ENCODE data around the gene SARS2. TPM values are rescaled to one million over a fixed set of nuclear protein-coding genes. Genes with fewer than 3 reads are reported as not detected.

The SARS2 gene
- total and polyA plus RNA-seq, 7 donors: 13.3 to 19.8 (median 17.0) TPM

- no peak overlapping the region for H3K27ac ChIP-seq
- H3K4me1 ChIP-seq: peaks cover 18% of the 10 kb centered on the region
- H3K4me3 ChIP-seq: peak overlapping the region; percentile 78
- DNase-seq (peak in 1 of 2 donors; percentile 58), ATAC-seq (no peak)
- no peaks in the 10 kb centered on the region for H3K9me3 ChIP-seq
- WGBS, 3 donors: 86% methylated on average over 29 of the region's 29 CpGs
- peak; percentile 29 for TF ChIP-seq CTCF (IDR thresholded peaks at IDR 0.05)
- peaks cover 0 to 26% of the 10 kb centered on the region in 2 donors for H3K36me3 ChIP-seq (ENCODE audit: insufficient read depth in 1 of 2, low read depth in 1 of 2)
- no peaks in the 10 kb centered on the region for H3K27me3 ChIP-seq (ENCODE audit: insufficient read depth in 3 of 3, low read length in 2 of 3)
- intact Hi-C loops (cut with DNase I): loop anchor here in 1 of 2 donors (5.0 kb wide), 1 partner anchor 200 kb away; no protein-coding TSS in a partner anchor
Observed at GRCh38 chr19:38932425-38933179, 2.0 kb upstream of the SARS2 start.

- intact Hi-C loops (cut with DNase I): loop anchor here in 1 of 2 donors (5.0 kb wide), 1 partner anchor 199 kb away; no protein-coding TSS in a partner anchor
- peak overlapping the region; percentile 78 for H3K4me3 ChIP-seq
- peaks cover 0 to 28% of the 10 kb centered on the region in 2 donors for H3K36me3 ChIP-seq (ENCODE audit: insufficient read depth in 1 of 2, low read depth in 1 of 2)
- peaks cover 18% of the 10 kb centered on the region for H3K4me1 ChIP-seq
- H3K27ac ChIP-seq: peak overlapping the region; percentile 93
- H3K27me3 ChIP-seq (ENCODE audit: insufficient read depth in 3 of 3, low read length in 2 of 3): no peaks in the 10 kb centered on the region
- WGBS, 3 donors: 23 to 28% (median 26%) methylated on average over 8 of the region's 8 CpGs
- TF ChIP-seq CTCF (IDR thresholded peaks at IDR 0.05): no peak
- DNase-seq (no peak), ATAC-seq (no peak)
- no peaks in the 10 kb centered on the region for H3K9me3 ChIP-seq
Observed at GRCh38 chr19:38931521-38931793, 894 bp upstream of the SARS2 start.

GRCh38 chr19:38930776-38931520 is 385 bp upstream of the SARS2 start, which contains the start of gene MRPS12:
Gene MRPS12, plus strand, starts transcription at chr19:38930944. Its CDS starts 351 bp downstream, at chr19:38931295.
- H3K9me3 ChIP-seq: no peaks in the 10 kb centered on the region
- no peaks in the 10 kb centered on the region for H3K27me3 ChIP-seq (ENCODE audit: insufficient read depth in 3 of 3, low read length in 2 of 3)
- peak; percentile 97 to 99 for DNase-seq
- intact Hi-C loops (cut with DNase I): loop anchor here in 1 of 2 donors (5.0 kb wide), 1 partner anchor 199 kb away; no protein-coding TSS in a partner anchor
- peaks cover 18% of the 10 kb centered on the region for H3K4me1 ChIP-seq
- ATAC-seq: peak; percentile 96 to 98 (median 97)
- peak within 1 kb of the TSS; percentile 93 for H3K27ac ChIP-seq
- H3K36me3 ChIP-seq (ENCODE audit: insufficient read depth in 1 of 2, low read depth in 1 of 2): peaks cover 0 to 33% of the 10 kb centered on the region in 2 donors
- TF ChIP-seq CTCF (IDR thresholded peaks at IDR 0.05): no peak
- 0% methylated on average over 40 of the region's 40 CpGs for WGBS, 3 donors
- peak within 1 kb of the TSS; percentile 78 for H3K4me3 ChIP-seq

DNA sequence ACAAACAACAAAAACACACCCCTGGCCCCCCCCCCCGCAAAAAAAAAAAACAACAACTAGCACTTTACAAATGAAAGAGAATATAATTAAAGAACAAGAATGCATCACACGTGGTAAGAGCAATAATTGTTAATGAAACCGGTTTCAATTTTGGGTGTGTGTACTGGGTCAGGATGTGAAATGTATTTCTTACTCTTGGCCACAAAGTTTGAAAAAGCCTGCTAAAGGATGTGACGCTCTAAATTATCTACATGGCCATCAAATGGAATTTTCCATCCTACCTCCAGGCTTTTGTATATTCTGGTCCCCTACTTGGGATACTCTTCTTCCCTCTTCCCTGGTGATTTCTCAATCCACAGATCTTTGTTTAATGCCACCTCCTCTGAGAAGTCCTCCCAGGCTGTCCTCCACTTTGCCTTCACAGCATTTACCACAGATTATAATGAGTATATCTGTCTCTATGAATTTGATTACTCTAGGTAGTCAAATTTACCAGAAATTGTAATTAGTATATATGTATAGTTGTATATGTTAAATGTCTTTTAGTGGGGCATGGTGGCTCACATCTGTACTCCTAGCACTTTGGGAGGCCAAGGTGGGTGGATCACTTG is 2.1 kb downstream of the SARS2 start:
- no peak for ATAC-seq
- Histone ChIP-seq H3K4me3 (no peak overlapping the region), H3K36me3 (ENCODE audit: insufficient read depth in 1 of 2, low read depth in 1 of 2) (peaks cover 0 to 51% of the 10 kb centered on the region in 2 donors), H3K27me3 (ENCODE audit: insufficient read depth in 3 of 3, low read length in 2 of 3) (no peaks in the 10 kb centered on the region), H3K4me1 (peaks cover 18% of the 10 kb centered on the region), H3K27ac (no peak overlapping the region), H3K9me3 (no peaks in the 10 kb centered on the region)
- WGBS, 3 donors: 78 to 87% (median 85%) methylated on average over 4 of the region's 4 CpGs
- DNase-seq: no peak
- TF ChIP-seq CTCF (IDR thresholded peaks at IDR 0.05): no peak
- intact Hi-C loops (cut with DNase I): loop anchor here in 1 of 2 donors (10.0 kb wide), 1 partner anchor 284 kb away; the partner anchor contains the start of gene ACTN4

All from psoas muscle (tissue), 8 donors.